Caki2 (cell line): ENCODE data around the gene OR6B2. TPM values are rescaled to one million over a fixed set of nuclear protein-coding genes. Genes with fewer than 3 reads are reported as not detected.

Experiments
- DNase-seq: peaks from one replicate; pipeline ENCODE4 v3.0.0-alpha.2; 2015; ENCODE audit warnings: low read depth
- in situ Hi-C: cut with HindIII; loops from 2 replicates; pipeline ENCODE4 v1.10.0; 2016; ENCODE audit warnings: low sequenced_read_pairs, low pct_unique_long_range_greater_than_20kb, mixed read lengths
- total RNA-seq: library from RNA; depleted of rRNA; stranded (reverse); fragments of >200 nt; shearing (Covaris generic); gene quantifications from 2 replicates; pipeline ENCODE4 v1.2.3, GENCODE V29; 2014; ENCODE audit warnings: low replicate concordance; rRNA removed

OR6B2 gene
- not detected in 2 replicates for total RNA-seq

- in situ Hi-C loops: no loop called here
- DNase-seq: no peak
These were observed at the start of gene OR6B2 for GRCh38 chr2:240030379-240031094. OR6B2 (minus strand) TSS chr2:240030429; CDS start chr2:240030429, 0 bp downstream.

GRCh38 chr2:240078631-240079030, 48.4 kb upstream of the OR6B2 start:
- no peak for DNase-seq
- in situ Hi-C loops: no loop called here

- DNase-seq: no peak
- in situ Hi-C loops: no loop called here
These were observed 47.2 kb upstream of the OR6B2 start for GRCh38 chr2:240077442-240077841.

GRCh38 chr2:240074545-240074944, 44.3 kb upstream of the OR6B2 start:
- in situ Hi-C loops: no loop called here
- DNase-seq: no peak

- in situ Hi-C loops: no loop called here
- DNase-seq: no peak
These were observed 40.7 kb upstream of the OR6B2 start for GRCh38 chr2:240070907-240071306.

- DNase-seq: no peak
- in situ Hi-C loops: no loop called here
These were observed 39.6 kb upstream of the OR6B2 start for GRCh38 chr2:240069829-240070228.

GRCh38 chr2:240068193-240068592, 38.0 kb upstream of the OR6B2 start:
- no peak for DNase-seq
- in situ Hi-C loops: no loop called here

GRCh38 chr2:240066489-240066888, 36.3 kb upstream of the OR6B2 start:
- no peak for DNase-seq
- in situ Hi-C loops: no loop called here

- in situ Hi-C loops: no loop called here
- DNase-seq: no peak
These were observed 34.7 kb upstream of the OR6B2 start for GRCh38 chr2:240064898-240065297.

GRCh38 chr2:240060977-240061591, 30.9 kb upstream of the OR6B2 start:
- in situ Hi-C loops: no loop called here
- DNase-seq: no peak

GRCh38 chr2:240056678-240057077, 26.4 kb upstream of the OR6B2 start:
- in situ Hi-C loops: no loop called here
- DNase-seq: no peak

GRCh38 chr2:240055177-240055917, 25.1 kb upstream of the OR6B2 start:
- in situ Hi-C loops: no loop called here
- no peak for DNase-seq

GRCh38 chr2:240053173-240054155, 23.2 kb upstream of the OR6B2 start, which contains the start of gene OR6B3:
OR6B3 (minus strand) TSS chr2:240053521.
- DNase-seq: no peak
- in situ Hi-C loops: no loop called here

GRCh38 chr2:240052524-240052923, 22.3 kb upstream of the OR6B2 start:
- in situ Hi-C loops: no loop called here
- DNase-seq: no peak

- in situ Hi-C loops: no loop called here
- no peak for DNase-seq
These were observed 21.5 kb upstream of the OR6B2 start for GRCh38 chr2:240051697-240052096.

GRCh38 chr2:240050278-240050677, 20.0 kb upstream of the OR6B2 start:
- no peak for DNase-seq
- in situ Hi-C loops: no loop called here

- in situ Hi-C loops: no loop called here
These were observed 18.0 kb upstream of the OR6B2 start for GRCh38 chr2:240048237-240048636.

GRCh38 chr2:240045098-240045497, 14.9 kb upstream of the OR6B2 start:
- DNase-seq: no peak
- in situ Hi-C loops: no loop called here

More at GRCh38 chr2:240048237-240048636, 18.0 kb upstream of the OR6B2 start:
- no peak for DNase-seq
